ENCODE measurements around the gene CHD3.

- TF ChIP-seq TAF1 (IDR thresholded peaks at IDR 0.05; ENCODE audit: borderline replicate concordance, low read depth, low read length): no peak
- TF ChIP-seq POLR2A (IDR thresholded peaks at IDR 0.05; ENCODE audit: low read depth, low read length): no peak
Measured at GRCh38 chr17:7845359-7846062, 43.1 kb upstream of the CHD3 start.

All from GM12892 (cell line).